GM20000 (cell line): Measurements from ENCODE around the gene PRSS56.

Experiments used
- DNase-seq: peaks from one replicate; pipeline ENCODE4 v3.0.0; 2012; ENCODE audit warnings: low spot score
- CTCF ChIP-seq: IDR thresholded peaks from 2 replicates; pipeline ENCODE4 v1.5.1; 2012; ENCODE audit warnings: mild to moderate bottlenecking, control low read depth; ENCODE audit errors: extremely low read depth, missing control alignments

PRSS56 gene

GRCh38 chr2:232541195-232541960, 21.2 kb downstream of the PRSS56 start:
- TF ChIP-seq CTCF = no peak

DNA sequence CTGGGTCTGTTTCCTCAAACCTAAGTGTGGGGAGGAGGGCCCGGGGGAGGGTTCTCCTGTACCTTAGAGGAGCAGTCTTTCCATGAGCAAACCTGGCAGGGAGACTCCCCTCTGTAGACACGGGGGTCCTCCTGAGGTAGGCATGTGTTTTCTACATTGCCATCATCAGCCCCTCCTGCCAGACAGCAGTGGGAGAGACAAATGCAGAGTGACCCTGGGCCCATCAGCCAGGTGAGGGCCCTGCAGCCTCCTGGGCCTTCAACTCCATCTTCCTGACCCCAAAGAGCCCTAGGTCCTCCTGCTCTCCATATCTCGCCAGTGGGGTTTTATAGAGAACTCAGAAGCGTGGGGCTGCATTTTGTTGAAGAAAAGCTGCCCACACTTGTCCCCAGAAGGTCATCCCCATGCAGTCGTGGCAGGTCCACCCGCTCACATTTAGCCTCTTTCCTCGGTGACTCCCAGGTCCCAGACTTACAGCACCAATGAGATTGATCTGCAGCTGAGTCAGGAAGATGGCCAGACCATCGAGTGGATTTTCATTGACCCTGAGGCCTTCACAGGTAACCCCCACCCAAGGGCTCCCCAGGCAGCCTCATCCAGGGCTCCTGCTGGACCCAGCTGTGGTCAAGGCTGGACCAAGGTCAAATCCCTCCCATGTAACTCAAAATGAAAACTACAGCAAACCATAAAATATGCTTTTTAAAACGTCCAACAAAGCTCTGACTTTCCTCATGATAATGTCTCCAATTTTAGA, 21.9 kb downstream of the PRSS56 start:
- no peak for TF ChIP-seq CTCF
- no peak for DNase-seq

More at GRCh38 chr2:232541195-232541960, 21.2 kb downstream of the PRSS56 start:
- DNase-seq = no peak

GRCh38 chr2:232542715-232543467, 22.7 kb downstream of the PRSS56 start:
- TF ChIP-seq CTCF = no peak
- DNase-seq = no peak

- TF ChIP-seq CTCF = no peak
- no peak for DNase-seq
Measured at GRCh38 chr2:232543491-232543890, 23.3 kb downstream of the PRSS56 start.

GRCh38 chr2:232543928-232544631, 23.9 kb downstream of the PRSS56 start:
- no peak for TF ChIP-seq CTCF
- no peak for DNase-seq

DNA sequence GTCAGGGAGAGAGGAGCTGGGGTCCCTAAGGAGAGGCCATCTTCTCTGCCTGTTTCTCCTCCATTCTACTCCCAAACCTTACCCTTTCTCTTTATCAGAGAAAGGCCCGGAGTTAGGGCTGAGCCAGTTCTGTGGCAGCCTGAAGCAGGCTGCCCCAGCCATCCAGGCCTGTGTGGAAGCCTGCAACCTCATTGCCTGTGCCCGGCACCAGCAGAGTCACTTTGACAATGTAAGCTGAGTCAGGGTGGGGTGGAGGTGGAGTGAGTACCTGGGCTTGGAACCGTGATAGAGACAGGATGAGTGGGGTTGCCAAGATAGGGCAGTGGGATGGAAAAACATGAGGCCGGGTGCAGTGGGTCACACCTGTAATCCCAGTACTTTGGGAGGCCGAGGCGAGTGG, 24.5 kb downstream of the PRSS56 start:
- DNase-seq = no peak
- TF ChIP-seq CTCF = no peak
